GM18505 (cell line): ENCODE measurements around the gene RNF181.

ENCODE experiments used
- ATAC-seq: cut with Tn5 transposase; IDR thresholded peaks from one replicate; pipeline ENCODE4 v1.9.1; 2021; ENCODE audit not compliant: unreplicated experiment
- POLR2A ChIP-seq: IDR thresholded peaks from 4 replicates; pipeline ENCODE4 v1.6.1; 2011; ENCODE audit warnings: borderline replicate concordance; ENCODE audit not compliant: insufficient read depth, insufficient read length; ENCODE audit errors: extremely low read depth

Gene RNF181, protein sequence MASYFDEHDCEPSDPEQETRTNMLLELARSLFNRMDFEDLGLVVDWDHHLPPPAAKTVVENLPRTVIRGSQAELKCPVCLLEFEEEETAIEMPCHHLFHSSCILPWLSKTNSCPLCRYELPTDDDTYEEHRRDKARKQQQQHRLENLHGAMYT

DNA sequence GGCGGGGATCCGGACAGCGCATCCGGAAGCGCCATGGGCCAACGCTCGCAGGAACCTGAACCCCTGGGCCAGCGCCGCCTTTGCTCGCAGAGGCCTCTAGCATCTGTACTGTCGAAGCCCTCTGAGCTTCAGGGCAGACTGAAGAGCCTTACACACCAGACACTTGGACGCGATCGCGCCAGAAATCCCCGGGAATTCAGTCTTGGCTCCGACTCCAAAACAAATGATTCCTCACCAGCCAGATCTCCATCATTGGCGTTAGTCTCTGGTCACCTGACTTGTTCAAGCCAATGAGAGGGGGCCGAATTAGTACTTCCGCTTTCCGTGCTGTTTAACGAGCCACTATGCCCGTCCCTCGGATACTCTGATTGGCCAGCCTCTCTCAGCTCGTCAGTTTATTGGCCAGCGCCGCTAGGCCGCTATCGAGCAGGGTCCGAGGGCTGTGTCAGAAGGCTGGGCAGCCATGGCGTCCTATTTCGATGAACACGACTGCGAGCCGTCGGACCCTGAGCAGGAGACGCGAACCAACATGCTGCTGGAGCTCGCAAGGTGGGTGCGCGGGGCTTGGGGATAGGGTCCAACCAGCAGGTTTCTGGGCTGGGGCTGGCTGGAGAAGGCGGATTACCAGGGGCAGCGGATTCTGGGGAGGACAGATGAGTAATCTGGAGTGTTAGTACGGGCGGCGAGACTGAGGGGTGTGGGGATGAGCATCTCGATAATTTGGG is at the start of gene RNF181:
TSS of gene RNF181 (plus strand) at position 445 of the 725 bp plus-strand sequence. CDS start at position 464, 19 bp downstream.
- TF ChIP-seq POLR2A: peak; percentile 95

DNA sequence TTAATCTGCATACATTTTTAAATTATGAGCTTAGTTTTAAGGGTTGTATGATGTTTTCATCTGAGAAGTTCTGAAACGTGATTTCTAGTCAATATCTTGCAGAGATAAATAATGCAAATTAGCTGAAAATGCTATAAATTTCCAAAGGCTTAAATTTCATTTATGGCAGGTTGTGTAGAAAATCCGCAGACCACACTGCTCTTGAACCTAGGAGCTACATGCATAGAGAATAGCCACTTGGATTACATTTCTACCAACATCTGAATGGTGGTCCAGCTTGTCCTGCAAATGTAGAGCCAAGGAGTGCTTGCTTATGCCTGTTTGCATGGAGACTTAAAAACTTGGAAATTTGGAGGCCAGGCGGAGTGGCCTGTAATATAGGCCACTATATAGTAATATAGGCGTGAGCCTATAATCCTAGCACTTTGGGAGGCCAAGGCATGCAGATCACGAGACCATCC is 49.7 kb upstream of the RNF181 start:
- TF ChIP-seq POLR2A: no peak
- ATAC-seq: no peak

More for the DNA sequence above, at the start of gene RNF181:
- ATAC-seq: peak; percentile 96

DNA sequence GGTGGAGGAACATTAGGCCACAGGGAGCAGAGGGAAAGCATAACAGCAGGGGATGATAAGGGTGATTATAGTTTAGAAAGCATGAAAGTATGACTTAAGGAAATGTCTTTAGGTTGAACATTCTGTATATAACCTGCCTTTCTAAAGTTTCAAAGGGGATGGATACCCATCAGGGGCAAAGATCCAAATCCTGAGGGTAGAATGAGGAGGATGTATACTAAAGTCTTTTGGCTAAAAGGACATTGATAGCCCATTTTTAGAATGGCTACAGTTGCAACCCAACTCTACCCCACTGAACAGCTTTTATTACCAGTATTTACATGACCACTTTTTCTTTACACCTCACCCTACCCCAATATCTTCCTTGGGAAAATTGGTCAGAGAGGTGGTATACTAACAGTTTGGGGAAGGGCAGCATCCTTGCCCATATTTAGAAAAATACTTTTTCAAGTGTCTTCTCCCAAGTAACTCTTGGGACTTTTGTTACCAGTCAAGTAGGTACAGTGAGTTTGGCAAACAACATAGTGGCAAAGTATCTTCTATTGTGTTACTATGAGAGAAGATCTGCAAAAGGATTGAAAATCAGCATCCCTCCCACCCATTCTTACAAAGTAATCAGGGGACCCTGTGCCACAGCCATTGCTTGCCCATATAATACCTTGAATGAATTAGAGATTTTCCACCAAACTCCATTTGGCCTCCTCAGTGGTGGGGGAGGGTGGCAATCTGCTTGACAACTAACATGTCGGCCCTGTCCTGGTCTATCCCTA is 48.3 kb upstream of the RNF181 start:
- TF ChIP-seq POLR2A: peak; percentile 51
- ATAC-seq: no peak

GRCh38 chr2:85547859-85548607 is 47.5 kb upstream of the RNF181 start:
- ATAC-seq: no peak
- no peak for TF ChIP-seq POLR2A

DNA sequence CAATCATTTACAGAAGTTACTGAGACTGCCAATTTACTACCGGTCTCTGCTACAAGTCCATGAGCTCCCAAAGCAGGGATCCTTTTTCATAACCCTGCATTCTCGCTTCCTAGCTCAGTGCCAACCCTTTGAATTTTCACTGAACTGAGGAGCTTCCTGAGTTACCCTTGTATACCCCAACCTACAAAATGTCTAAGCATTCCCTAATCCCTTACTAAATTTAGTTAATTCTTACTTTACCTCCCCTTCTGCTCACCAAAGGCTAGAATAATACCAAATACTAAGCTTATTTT is 47.0 kb upstream of the RNF181 start:
- TF ChIP-seq POLR2A: no peak
- no peak for ATAC-seq

DNA sequence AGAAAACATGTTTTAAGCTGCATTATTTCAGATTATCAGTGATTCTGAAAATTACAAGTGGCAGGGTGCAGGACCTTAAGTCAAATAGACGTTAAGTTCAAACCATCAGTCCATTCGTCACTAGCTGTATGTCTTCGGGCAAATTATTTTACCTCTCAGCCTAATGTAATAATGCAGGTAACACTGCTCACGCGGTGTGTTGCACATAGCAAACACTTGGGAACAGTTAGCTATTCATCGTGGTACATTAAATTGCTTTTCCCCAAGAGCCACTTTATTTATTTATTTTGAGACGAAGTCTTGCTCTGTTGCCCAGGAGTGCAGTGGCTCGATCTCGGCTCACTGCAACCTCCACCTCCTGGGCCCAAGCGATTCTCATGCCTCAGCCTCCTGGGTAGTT is 46.5 kb upstream of the RNF181 start:
- ATAC-seq: no peak
- TF ChIP-seq POLR2A: no peak

- no peak for TF ChIP-seq POLR2A
- ATAC-seq: no peak
These were observed 45.7 kb upstream of the RNF181 start for GRCh38 chr2:85549826-85550225.

GRCh38 chr2:85550486-85550885 is 45.1 kb upstream of the RNF181 start:
- no peak for TF ChIP-seq POLR2A
- no peak for ATAC-seq

- ATAC-seq: peak; percentile 59
- no peak for TF ChIP-seq POLR2A
These were observed 43.6 kb upstream of the RNF181 start for GRCh38 chr2:85551698-85552678.

GRCh38 chr2:85553184-85553583 is 42.4 kb upstream of the RNF181 start:
- TF ChIP-seq POLR2A: no peak
- no peak for ATAC-seq

GRCh38 chr2:85554980-85555612 is 40.4 kb upstream of the RNF181 start:
- no peak for TF ChIP-seq POLR2A
- ATAC-seq: no peak

DNA sequence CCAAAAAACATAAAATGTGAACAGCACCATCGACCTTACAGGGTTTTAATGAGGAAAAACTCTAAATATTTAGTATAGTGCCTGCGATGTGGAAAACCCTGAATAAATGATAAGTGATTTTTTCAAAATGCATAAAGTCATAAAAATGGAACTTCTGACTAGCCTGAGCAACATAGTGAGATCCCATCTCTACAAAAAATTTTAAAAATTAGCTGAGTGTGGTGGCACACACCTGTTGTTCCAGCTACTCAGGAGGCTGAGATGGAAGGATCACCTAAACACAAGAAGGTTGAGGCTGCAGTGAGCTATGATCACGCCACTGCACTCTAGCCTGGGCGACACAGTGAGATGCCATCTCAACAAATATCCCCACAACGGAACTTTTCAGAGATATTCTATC is 38.4 kb upstream of the RNF181 start:
- no peak for ATAC-seq
- no peak for TF ChIP-seq POLR2A
